ENCODE measurements around the gene MID1.

Gene MID1

DNA sequence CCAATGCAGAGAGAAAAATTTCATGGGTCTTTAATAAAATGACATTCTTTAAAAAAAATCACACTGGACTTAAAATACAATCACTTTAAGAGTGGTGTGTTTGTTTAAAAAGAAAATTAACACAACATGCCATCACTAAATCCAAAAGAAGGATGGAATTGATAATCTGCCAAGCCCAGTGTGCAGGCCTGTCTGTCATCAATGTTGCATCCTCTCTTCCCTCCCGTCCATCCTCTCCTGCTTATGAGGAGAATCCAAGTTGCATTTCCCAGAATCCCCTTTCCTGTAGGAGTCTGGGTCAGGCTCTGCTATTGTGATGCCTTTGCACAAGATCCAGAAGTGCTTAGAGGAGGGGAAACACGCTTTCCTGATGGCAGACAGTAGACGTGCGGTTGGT is 169.4 kb downstream of the MID1 start (continued):
- no peak for TF ChIP-seq ZIC2 (tag by site-specific recombination; IDR thresholded peaks at IDR 0.05)
- TF ChIP-seq GLIS1 (tag by site-specific recombination; IDR thresholded peaks at IDR 0.05): no peak
- TF ChIP-seq ZNF549 (tag by site-specific recombination; IDR thresholded peaks at IDR 0.05): no peak
- no peak for TF ChIP-seq TCF7L2 (IDR thresholded peaks at IDR 0.05; ENCODE audit: borderline replicate concordance, low read depth, low read length)

DNA sequence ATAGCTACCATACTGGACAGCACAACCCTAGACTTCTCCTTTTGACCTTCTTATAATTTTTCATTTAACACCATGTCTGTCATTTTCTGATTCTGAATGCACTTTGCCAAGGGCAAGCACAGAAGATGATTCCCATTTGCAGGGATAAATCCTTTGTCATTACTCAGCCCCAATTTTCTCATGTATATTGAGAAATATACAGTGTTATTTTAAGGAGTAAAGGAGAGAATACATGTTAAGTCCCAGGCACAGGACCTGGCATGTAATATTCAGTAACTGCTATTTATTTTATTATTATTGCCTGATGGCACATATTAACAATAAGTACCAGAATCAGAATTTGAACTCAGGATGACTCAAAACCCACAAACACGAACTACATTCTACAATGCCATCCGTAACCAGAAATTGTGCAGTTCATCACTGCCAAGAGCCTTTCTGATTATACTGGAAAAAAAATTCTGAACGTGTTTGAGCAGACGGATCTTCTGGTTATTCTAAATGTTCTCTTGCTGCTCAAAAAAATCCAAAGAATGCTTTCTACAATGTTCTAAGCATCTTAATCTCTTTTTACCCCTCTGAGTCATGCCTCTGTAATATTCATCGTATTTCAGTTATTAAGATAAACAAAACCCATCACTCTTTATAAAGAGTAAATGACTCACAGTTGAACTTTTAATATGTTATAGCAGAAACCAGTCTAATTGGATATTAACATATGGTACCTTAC is 170.0 kb downstream of the MID1 start:
- no peak overlapping the region for H3K4me3 ChIP-seq (ENCODE audit: low read depth, low read length)
- H3K36me3 ChIP-seq (ENCODE audit: control insufficient read depth in 2 of 2, insufficient read depth in 1 of 2, low read length in 2 of 2): peaks cover 0 to 94% of the 10 kb centered on the region in 2 experiments; a peak in 1 of 3 replicates
- no peaks in the 10 kb centered on the region for H3K9me3 ChIP-seq (ENCODE audit: control insufficient read depth, insufficient read depth, low read depth, low read length)
- H3K4me1 ChIP-seq (ENCODE audit: control insufficient read depth, insufficient read depth, low read length): no peaks in the 10 kb centered on the region
- TF ChIP-seq ZBTB49 (tag by site-specific recombination; IDR thresholded peaks at IDR 0.05; ENCODE audit: low read depth) (no peak), OVOL3 (tag by site-specific recombination; IDR thresholded peaks at IDR 0.05) (no peak), TSHZ1 (tag by site-specific recombination; IDR thresholded peaks at IDR 0.05; ENCODE audit: borderline replicate concordance) (no peak), ZNF501 (tag by site-specific recombination; IDR thresholded peaks at IDR 0.05) (no peak), SP7 (tag by site-specific recombination; IDR thresholded peaks at IDR 0.05) (no peak), ZBTB20 (tag by site-specific recombination; IDR thresholded peaks at IDR 0.05) (no peak), ZNF658 (tag by site-specific recombination; IDR thresholded peaks at IDR 0.05) (no peak), REPIN1 (tag by site-specific recombination; IDR thresholded peaks at IDR 0.05; ENCODE audit: low read depth) (no peak), ZNF677 (tag by site-specific recombination; IDR thresholded peaks at IDR 0.05) (no peak), EGR2 (tag by site-specific recombination; IDR thresholded peaks at IDR 0.05; ENCODE audit: low read depth) (no peak)
- TF ChIP-seq, protein P1, sequence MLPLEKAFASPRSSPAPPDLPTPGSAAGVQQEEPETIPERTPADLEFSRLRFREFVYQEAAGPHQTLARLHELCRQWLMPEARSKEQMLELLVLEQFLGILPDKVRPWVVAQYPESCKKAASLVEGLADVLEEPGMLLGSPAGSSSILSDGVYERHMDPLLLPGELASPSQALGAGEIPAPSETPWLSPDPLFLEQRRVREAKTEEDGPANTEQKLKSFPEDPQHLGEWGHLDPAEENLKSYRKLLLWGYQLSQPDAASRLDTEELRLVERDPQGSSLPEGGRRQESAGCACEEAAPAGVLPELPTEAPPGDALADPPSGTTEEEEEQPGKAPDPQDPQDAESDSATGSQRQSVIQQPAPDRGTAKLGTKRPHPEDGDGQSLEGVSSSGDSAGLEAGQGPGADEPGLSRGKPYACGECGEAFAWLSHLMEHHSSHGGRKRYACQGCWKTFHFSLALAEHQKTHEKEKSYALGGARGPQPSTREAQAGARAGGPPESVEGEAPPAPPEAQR (tag by site-specific recombination; IDR thresholded peaks at IDR 0.05): no peak
- no peak overlapping the region for H3K27ac ChIP-seq (ENCODE audit: extremely low read depth, low read depth, low read length)
- ChIA-PET CTCF (interaction anchor here (0.6 kb wide), 1 partner anchor 935 kb away, joined by 3 read pairs; no protein-coding TSS in a partner anchor), POLR2A (no interaction called here)
